Stimulated activated naive CD8-positive, alpha-beta T cell treated with anti-CD3 and anti-CD28 coated beads, Interleukin-15, amount 100 ng/mL, for 72 hours (primary cell): Measurements from ENCODE around the gene THRB.

ENCODE experiments used
- ATAC-seq: fragments of 150-1000 bp; cut with Tn5 transposase; 2 replicates; pipeline ENCODE4 v1.10.0; 2021; ENCODE audit warnings: mild to moderate bottlenecking, moderate library complexity
- DNase-seq, 2 donors: peaks; one replicate each; pipeline ENCODE4 v3.0.0; 2021 to 2022
- H3K27ac Mint-ChIP-seq, 2 donors: one replicate each; pipeline ENCODE4 v1.8.0; 2022; ENCODE audit warnings: mild to moderate bottlenecking in 2 of 2, mixed read lengths in 2 of 2, moderate library complexity in 2 of 2
- H3K27me3 Mint-ChIP-seq: one replicate; pipeline ENCODE4 v1.8.0; 2022; ENCODE audit warnings: mixed read lengths
- H3K4me1 Mint-ChIP-seq: one replicate; pipeline ENCODE4 v1.8.0; 2022; ENCODE audit warnings: mild to moderate bottlenecking, mixed read lengths
- H3K4me3 Mint-ChIP-seq, 2 donors: one replicate each; pipeline ENCODE4 v1.8.0; 2022; ENCODE audit warnings: mild to moderate bottlenecking in 2 of 2, mixed read lengths in 2 of 2, moderate library complexity in 1 of 2
- H3K9me3 Mint-ChIP-seq, 2 donors: one replicate each; pipeline ENCODE4 v1.8.0; 2022; ENCODE audit warnings: mixed read lengths in 2 of 2

The THRB gene

DNA sequence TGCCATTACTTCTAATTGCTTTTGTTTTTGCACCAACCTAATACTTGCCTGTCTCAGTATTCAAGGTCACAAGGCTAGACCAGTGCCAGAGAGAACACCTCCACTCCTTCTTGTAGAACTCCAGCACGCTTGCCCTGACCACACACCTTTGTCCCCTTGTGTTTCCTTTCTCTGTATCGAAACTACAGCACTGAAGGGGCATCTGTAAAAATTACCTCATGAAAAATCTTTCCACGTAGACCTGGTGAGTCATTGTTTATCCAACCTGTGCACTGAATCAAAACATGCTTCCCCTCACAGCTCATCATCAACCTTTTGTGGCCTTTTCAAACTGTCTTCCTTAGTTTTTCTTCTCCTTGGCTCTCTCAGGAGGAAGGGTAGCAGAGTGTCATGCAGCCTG is 259.5 kb downstream of the THRB start:
- H3K9me3 Mint-ChIP-seq: no peaks in the 10 kb centered on the region
- ATAC-seq (peak; percentile 34), DNase-seq (no peak)
- H3K4me3 Mint-ChIP-seq: no peak overlapping the region
- H3K27me3 Mint-ChIP-seq: peaks cover 17% of the 10 kb centered on the region
- no peak overlapping the region for H3K27ac Mint-ChIP-seq
- peaks cover 14% of the 10 kb centered on the region for H3K4me1 Mint-ChIP-seq

DNA sequence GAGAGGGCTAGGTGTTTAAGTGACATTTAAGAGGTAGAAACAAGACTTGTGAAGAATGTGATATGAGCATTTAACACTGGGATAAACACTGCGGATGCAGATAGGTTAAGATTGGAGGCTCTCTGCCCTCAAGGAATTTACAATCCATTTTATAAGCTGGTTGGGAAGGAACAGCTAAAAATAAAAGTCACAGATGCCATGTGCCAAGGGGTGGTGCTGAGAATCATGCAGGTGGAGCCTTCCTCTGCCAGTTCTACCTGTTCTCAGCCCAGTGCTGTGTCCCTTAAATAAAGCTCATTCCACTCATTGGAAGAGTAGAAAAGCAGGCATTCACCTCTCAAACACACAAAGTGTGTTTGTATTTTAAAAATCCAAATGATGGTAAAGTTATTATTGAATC is 261.9 kb downstream of the THRB start:
- H3K27me3 Mint-ChIP-seq: peaks cover 17% of the 10 kb centered on the region

DNA sequence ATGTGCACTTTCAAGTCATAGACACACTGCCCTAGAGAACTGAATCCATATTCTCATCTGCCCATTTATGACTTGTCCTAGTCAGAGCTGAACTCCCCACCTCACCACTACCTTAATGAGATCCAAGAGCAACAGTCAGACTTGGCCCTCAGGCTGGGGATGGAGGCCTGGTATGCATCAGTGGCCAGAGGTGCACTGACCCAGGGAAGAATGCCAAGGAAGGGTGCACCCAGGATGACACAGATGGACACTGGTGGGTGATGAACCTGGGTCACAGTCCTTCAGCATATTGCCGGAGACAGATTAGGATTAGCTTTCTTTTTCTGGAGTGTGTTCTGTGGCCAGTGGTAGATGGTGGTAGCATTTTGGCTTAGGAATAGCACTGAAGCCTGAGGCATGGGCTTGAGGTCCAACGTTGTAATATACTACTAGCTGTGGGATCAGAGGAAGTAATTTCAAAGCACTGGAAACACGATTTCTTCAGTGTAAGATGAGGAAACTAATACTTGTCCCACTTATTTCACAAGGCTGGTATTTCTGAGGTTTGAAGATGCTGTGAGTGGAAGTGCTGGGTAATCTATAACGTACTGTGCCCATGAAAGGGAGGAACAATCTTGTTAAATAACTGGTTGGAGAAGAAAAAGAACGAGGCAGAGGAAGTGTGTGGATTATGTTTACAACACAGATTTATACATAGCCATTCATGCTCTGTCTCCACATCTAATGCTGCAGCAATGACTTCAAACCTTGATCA is 265.0 kb downstream of the THRB start:
- Mint-ChIP-seq H3K4me3 (no peak overlapping the region), H3K9me3 (no peaks in the 10 kb centered on the region), H3K4me1 (peaks cover 5% of the 10 kb centered on the region), H3K27ac (peak overlapping the region in 1 of 2 donors; percentile 28), H3K27me3 (peaks cover 3% of the 10 kb centered on the region)
- ATAC-seq (peak; percentile 32), DNase-seq (no peak)

More for the DNA sequence above, 261.9 kb downstream of the THRB start:
- DNase-seq (no peak), ATAC-seq (no peak)
- H3K27ac Mint-ChIP-seq: no peak overlapping the region
- peaks cover 14% of the 10 kb centered on the region for H3K4me1 Mint-ChIP-seq
- H3K9me3 Mint-ChIP-seq: no peaks in the 10 kb centered on the region
- H3K4me3 Mint-ChIP-seq: no peak overlapping the region

DNA sequence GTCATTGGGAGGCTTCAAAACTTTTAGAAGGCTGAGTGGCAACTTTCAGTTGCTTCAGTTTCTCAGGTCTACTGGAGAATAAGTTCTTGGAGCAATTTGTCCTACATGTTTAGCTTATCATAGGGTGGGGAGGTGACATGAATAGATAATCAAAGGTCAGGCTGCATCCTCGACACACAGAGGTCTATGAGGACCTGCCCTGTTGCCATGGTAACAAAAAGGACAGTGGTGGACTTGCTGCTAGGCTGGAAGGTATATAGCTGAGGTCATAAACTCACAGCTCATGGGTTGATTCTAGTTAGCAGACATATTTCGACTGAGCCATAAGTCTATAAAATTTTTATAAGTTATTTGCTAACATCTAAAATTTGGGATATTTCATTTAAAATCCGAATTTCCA is 267.0 kb downstream of the THRB start:
- H3K4me3 Mint-ChIP-seq: no peak overlapping the region
- H3K27ac Mint-ChIP-seq: no peak overlapping the region
- H3K4me1 Mint-ChIP-seq: no peaks in the 10 kb centered on the region
- peaks cover under 1% of the 10 kb centered on the region for H3K27me3 Mint-ChIP-seq
- no peaks in the 10 kb centered on the region for H3K9me3 Mint-ChIP-seq
- ATAC-seq (no peak), DNase-seq (no peak)

DNA sequence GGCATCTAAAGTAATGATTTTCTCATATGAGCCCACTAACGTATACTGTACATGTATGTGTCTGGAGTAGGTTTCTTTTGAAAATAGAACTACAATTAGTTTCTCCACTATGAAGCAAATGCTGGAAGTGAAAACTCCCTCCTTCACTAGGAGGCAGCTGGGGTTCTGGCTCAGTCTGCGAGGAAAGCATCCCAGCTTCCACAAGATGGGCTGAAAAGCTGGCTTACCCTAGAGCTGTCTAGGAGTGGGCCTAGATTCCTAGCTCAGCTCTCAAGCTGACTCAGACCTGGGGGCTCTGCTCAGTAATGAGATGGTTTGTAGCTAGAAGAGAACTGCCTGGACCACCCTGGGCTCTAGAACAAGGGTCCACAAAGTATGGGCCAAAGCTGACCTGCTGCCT is 268.3 kb downstream of the THRB start:
- ATAC-seq: no peak
- peaks cover 2% of the 10 kb centered on the region for H3K4me1 Mint-ChIP-seq
- H3K27me3 Mint-ChIP-seq: peaks cover 12% of the 10 kb centered on the region
- H3K27ac Mint-ChIP-seq: no peak overlapping the region
- no peak for DNase-seq
- no peak overlapping the region for H3K4me3 Mint-ChIP-seq
- H3K9me3 Mint-ChIP-seq: no peaks in the 10 kb centered on the region

DNA sequence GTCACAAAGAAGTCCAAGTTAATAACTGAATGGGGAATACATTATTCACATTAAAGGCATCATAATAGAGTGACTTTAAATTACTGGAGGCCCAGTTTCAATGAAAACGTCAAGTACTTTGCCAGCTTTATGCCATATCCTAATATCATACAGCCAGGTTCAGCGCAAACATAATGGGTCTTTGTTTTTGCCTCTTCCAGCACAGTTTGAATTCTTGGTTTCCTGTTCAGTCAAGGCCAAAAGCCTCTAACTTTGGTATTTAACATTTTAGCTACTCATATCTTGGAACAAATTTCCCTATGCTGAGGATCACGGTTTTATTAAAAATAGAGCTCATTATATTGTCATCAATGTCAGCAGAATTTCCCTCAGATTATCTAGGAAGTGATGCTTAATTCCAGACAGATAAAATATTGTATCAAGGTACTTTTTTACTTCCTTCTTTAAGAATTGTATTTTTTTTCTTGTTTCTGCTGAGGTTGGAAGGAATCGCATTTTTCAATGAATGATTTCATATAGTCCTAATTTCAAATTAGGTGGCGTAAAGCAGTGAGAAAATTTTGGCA is 269.2 kb downstream of the THRB start:
- DNase-seq (no peak), ATAC-seq (no peak)
- no peak overlapping the region for H3K4me3 Mint-ChIP-seq
- H3K9me3 Mint-ChIP-seq: no peaks in the 10 kb centered on the region
- no peak overlapping the region for H3K27ac Mint-ChIP-seq
- peaks cover 6% of the 10 kb centered on the region for H3K4me1 Mint-ChIP-seq
- H3K27me3 Mint-ChIP-seq: peaks cover 21% of the 10 kb centered on the region

DNA sequence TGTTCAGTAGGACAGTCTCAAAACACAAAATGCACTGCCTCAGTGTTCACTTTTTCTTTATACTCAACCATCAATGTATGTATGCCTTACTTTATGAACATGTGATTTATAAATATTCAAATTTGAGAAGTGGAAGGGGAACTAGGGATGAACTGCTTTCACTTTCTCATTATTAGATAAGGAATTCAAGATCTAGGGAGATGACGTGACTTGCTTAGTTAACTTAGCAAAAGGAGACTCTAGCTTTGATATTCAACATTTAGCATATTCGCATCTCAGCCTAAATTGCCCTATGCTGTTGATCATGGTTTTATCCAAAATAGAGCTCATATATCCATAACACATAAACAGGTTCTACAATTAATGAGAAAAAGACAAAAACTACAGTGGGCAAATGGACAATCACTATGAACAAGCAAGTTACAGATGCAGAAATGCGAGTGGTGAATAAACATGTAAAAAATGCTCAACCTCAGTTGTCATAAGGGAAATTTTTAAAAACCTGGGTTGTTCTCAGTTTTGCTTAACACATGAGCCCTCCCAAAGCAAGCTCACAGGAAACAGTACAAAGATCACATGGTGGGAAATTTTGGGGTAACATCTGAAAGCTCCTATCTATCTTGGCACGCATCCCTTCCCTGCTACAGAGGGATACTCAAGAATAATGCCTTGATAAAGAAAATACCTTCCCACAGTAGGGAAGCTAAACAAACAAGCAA is 269.8 kb downstream of the THRB start:
- no peak overlapping the region for H3K4me3 Mint-ChIP-seq
- peaks cover 6% of the 10 kb centered on the region for H3K4me1 Mint-ChIP-seq
- no peak overlapping the region for H3K27ac Mint-ChIP-seq
- ATAC-seq (no peak), DNase-seq (no peak)
- no peaks in the 10 kb centered on the region for H3K9me3 Mint-ChIP-seq
- peaks cover 25% of the 10 kb centered on the region for H3K27me3 Mint-ChIP-seq

DNA sequence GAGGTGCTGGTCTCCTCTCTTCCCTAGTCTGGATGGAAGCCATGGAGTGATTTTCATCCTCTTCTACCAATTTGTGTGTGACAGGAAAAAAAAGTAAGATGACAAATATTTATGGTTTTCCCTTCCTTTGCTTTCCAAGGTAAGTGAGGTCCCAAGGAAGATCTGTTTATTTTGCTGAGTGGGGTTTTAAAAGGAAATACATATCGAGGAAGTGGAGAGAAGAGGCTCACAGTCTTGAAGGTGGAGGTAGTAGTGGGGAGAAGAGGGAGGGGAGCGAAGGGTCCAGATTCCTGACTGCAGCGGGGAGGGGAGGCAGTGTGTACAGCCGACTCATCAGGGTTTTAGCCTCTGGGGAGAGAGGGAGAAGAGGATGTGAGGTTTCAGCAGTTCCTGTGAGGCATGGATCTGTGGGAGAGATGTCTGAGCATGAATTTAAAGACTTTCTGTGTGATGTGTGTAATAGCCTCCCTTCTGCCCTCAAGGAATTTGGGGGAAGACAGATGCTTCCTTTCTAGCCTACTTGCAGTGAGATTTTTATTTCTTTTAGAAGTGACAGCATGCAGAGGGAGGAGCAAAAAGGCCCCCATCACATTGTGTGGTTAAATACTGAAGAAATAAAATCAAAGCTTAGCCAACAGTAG is 272.4 kb downstream of the THRB start:
- H3K4me3 Mint-ChIP-seq: no peak overlapping the region
- no peaks in the 10 kb centered on the region for H3K9me3 Mint-ChIP-seq
- peaks cover 25% of the 10 kb centered on the region for H3K27me3 Mint-ChIP-seq
- H3K4me1 Mint-ChIP-seq: peaks cover 6% of the 10 kb centered on the region
- ATAC-seq: no peak
- peak overlapping the region; percentile 13 to 47 for H3K27ac Mint-ChIP-seq
- DNase-seq: no peak

DNA sequence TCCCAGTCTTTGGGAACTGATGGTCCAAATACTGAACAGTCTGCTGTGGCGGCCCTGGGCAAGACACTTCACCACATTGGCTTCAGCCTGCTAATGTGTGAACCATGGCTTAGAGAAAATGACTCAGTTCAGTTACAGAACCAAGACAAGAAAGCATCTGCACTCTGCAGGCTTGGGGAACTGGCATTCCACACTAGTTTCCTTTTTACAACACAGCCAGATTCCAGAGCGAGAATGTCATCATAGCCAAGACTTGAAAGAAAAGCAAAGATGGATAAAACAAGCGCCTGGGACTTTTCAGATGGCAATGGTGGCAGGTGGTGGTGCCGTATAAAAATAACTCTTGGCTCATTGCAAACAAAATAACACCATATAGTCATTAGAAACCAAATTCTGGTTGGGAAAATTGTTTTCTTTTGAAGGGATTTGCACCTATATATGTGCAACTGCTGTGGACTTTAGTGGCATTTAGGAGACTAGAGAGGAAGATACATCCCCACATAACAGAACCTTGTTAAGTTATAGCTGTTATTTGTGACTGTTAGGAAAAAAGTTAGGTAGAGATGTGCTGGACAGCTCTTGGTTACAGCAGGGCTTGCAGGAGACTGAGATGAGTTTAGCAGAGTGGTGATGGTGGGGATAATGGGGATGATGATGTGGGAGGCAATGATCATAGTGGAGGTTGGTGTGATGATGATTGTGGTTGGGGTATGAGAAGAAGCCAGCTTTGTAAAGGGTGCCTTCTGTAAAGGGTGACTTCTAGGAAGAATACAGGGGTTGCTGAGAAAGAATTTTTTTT is 273.6 kb downstream of the THRB start:
- H3K9me3 Mint-ChIP-seq: no peaks in the 10 kb centered on the region
- DNase-seq (no peak), ATAC-seq (peak; percentile 46)
- no peak overlapping the region for H3K4me3 Mint-ChIP-seq
- H3K27ac Mint-ChIP-seq: no peak overlapping the region
- H3K4me1 Mint-ChIP-seq: peaks cover 6% of the 10 kb centered on the region
- peaks cover 25% of the 10 kb centered on the region for H3K27me3 Mint-ChIP-seq

DNA sequence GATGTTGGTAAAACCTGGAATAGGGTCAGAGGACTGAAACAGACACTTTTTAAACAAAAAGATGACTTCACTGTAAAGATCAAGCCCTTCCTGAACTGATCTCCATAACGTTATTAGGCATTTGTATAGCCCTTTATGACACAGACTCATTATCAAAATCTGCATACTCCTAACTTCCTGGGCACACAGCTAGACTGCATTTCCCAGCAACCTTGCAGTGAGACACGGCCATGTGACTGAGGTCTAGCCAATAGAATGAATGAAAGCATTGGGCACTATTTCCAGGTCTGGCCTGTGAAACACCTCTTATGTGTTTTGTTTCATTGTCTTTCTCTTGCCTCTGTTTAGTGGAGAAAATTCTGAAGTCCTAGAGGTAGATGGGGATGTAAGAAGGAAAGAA is 279.1 kb downstream of the THRB start:
- H3K4me1 Mint-ChIP-seq: no peaks in the 10 kb centered on the region
- no peak for ATAC-seq

DNA sequence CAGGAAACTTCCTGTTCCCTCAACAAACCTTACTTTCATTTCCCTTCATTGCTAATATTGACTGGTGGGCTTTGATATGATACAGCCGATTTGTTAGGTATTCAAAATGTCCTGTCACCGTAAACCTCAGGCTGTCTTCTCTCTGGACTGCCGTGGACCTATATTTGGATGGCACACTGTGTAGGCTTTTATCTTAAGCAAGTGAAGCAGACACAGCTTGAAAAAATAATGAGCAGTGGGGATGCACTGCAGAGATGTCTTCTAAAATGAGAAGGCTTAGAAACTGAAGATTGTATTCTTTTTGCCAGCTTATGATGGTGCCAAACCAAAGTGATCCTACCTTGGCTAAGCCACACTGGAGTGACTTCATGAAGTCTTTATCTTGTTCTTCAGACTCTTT is 283.3 kb downstream of the THRB start:
- Mint-ChIP-seq H3K4me1 (no peaks in the 10 kb centered on the region), H3K4me3 (no peak overlapping the region), H3K27ac (no peak overlapping the region), H3K27me3 (no peaks in the 10 kb centered on the region), H3K9me3 (no peaks in the 10 kb centered on the region)
- DNase-seq: no peak
- no peak for ATAC-seq

More for the DNA sequence above, 279.1 kb downstream of the THRB start:
- Mint-ChIP-seq H3K4me3 (no peak overlapping the region), H3K9me3 (no peaks in the 10 kb centered on the region), H3K27me3 (peaks cover 4% of the 10 kb centered on the region), H3K27ac (no peak overlapping the region)
- DNase-seq: no peak

DNA sequence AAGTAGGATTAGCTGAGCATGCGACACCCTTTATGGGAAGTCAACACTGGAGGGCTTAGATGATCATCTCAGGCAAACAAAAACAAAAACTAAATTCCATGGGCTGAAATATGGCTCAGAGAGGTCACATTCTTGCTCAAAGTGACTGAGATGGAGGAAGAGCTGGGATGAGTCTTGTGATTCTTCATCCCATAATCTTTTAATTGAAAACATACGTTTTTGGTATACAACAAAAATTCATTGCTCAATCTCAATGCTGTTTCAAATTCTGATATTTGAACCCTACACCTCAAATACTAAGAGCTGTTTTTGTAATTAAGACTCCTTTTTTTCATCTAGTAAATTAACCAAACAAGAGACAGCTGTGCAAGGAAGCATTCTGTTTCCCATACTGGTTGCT is 292.6 kb downstream of the THRB start:
- H3K27me3 Mint-ChIP-seq: peaks cover 22% of the 10 kb centered on the region
- ATAC-seq (no peak), DNase-seq (no peak)
- H3K27ac Mint-ChIP-seq: no peak overlapping the region
- no peak overlapping the region for H3K4me3 Mint-ChIP-seq
- no peaks in the 10 kb centered on the region for H3K4me1 Mint-ChIP-seq
- H3K9me3 Mint-ChIP-seq: peaks cover 0 to 5% of the 10 kb centered on the region in 2 donors

DNA sequence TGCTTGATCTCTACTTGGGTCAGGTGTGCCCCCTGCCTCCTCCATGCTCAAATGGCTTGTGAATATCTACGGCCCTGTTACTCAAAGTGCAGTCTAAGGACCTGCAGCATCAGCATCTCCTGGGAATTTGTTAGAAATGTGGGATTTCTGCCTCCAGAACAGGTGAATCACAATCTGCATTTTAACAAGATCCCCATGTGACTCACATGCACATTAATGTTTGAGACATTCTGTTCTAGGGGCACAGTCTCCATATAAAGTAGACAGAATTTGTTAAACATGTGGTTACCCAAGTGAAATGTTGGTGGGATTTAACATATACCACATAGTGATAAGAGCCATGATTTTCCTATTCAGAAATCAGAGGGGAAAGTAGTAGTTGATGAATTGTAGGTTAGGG is 293.3 kb downstream of the THRB start:
- no peak overlapping the region for H3K27ac Mint-ChIP-seq
- no peaks in the 10 kb centered on the region for H3K4me1 Mint-ChIP-seq
- DNase-seq (no peak), ATAC-seq (no peak)
- H3K27me3 Mint-ChIP-seq: peaks cover 22% of the 10 kb centered on the region
- H3K9me3 Mint-ChIP-seq: peaks cover 0 to 5% of the 10 kb centered on the region in 2 donors
- no peak overlapping the region for H3K4me3 Mint-ChIP-seq

DNA sequence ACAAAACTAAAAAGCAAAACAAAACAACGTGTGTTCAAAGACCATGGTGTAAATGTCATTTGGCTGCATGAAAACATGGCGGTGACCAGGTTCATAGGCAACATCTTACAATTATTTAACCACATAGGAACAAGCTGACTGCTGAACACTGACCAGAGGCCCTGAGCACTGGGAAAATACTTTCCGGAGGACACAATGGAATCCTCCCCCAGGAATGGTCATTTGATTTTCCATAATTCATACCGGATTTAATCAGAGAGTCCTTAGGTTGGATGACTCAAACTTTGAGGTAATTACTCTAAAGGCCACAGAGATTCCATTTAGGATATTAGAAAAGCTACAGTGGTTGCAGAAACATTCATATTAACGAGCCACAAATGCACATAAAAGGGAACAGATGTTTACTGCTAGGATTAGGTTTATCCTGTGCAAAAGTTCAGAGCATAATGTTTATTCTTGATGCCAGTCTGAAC is 294.8 kb downstream of the THRB start:
- Mint-ChIP-seq H3K4me1 (no peaks in the 10 kb centered on the region), H3K9me3 (peaks cover 0 to 3% of the 10 kb centered on the region in 2 donors), H3K27ac (no peak overlapping the region), H3K4me3 (no peak overlapping the region), H3K27me3 (peaks cover 29% of the 10 kb centered on the region)
- DNase-seq (no peak), ATAC-seq (no peak)

DNA sequence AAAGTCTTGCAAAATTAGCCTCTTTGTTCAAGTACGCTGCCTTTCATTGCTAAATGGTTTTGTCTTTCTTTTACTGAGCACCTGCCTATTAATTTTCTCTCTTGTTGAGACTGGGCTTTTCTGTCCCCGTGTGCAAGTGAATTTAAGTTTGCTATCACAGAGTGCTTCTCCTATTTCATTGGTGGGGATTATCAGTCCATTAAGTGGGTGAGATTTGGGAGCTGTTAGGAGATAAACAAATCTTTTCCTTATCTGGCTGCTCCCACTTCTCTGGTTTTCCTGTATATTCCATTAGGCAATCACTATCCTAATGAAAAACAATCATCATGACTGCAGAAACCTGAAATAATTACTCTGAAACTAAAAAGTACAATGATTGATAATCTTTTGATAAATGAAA is 295.4 kb downstream of the THRB start:
- no peak for DNase-seq
- Mint-ChIP-seq H3K4me1 (no peaks in the 10 kb centered on the region), H3K27ac (no peak overlapping the region), H3K4me3 (no peak overlapping the region), H3K9me3 (no peaks in the 10 kb centered on the region), H3K27me3 (peaks cover 24% of the 10 kb centered on the region)
- no peak for ATAC-seq
